Cardiac fibroblast (primary cell): Measurements from ENCODE around the gene CCDC196.

ENCODE experiments used
- DNase-seq, 2 donors: peaks; one replicate each; pipeline versions ENCODE4 v3.0.0 to v3.0.0-alpha.2; 2010; ENCODE audit warnings: low read depth in 2 of 2
- H3K4me3 ChIP-seq, 2 donors: replicated peaks in 1 of 2; 1 replicate in 1 of 2; 2 replicates in 1 of 2; pipeline ENCODE4 v1.5.1; 2011; ENCODE audit warnings: low read depth in 2 of 2, low read length in 2 of 2, mild to moderate bottlenecking in 2 of 2, moderate library complexity in 1 of 2
- CTCF ChIP-seq: IDR thresholded peaks from one replicate; pipeline ENCODE4 v1.5.1; 2011; ENCODE audit warnings: low read depth, mild to moderate bottlenecking, low read length, inconsistent platforms

CCDC196 gene

GRCh38 chr14:66477567-66477966 is 8.6 kb upstream of the CCDC196 start:
- no peak overlapping the region for H3K4me3 ChIP-seq
- no peak for TF ChIP-seq CTCF
- no peak for DNase-seq

GRCh38 chr14:66482873-66483272 is 3.3 kb upstream of the CCDC196 start:
- no peak for DNase-seq
- H3K4me3 ChIP-seq, result no peak overlapping the region
- TF ChIP-seq CTCF, result no peak

- peak; percentile 27 to 41 for DNase-seq
- no peak for TF ChIP-seq CTCF
These were observed 2.8 kb upstream of the CCDC196 start for GRCh38 chr14:66483322-66483721.

GRCh38 chr14:66485029-66485428 is 1.1 kb upstream of the CCDC196 start:
- H3K4me3 ChIP-seq, result no peak overlapping the region
- no peak for DNase-seq
- TF ChIP-seq CTCF, result no peak

More at GRCh38 chr14:66483322-66483721, 2.8 kb upstream of the CCDC196 start:
- no peak overlapping the region for H3K4me3 ChIP-seq

GRCh38 chr14:66487164-66487563 is 993 bp downstream of the CCDC196 start:
- H3K4me3 ChIP-seq, result no peak overlapping the region
- TF ChIP-seq CTCF, result no peak
- DNase-seq, result no peak

GRCh38 chr14:66490143-66491111 is 4.3 kb downstream of the CCDC196 start:
- no peak for DNase-seq
- no peak for TF ChIP-seq CTCF
- H3K4me3 ChIP-seq, result no peak overlapping the region

GRCh38 chr14:66493750-66494149 is 7.6 kb downstream of the CCDC196 start:
- no peak for DNase-seq
- no peak for TF ChIP-seq CTCF
- no peak overlapping the region for H3K4me3 ChIP-seq
